Keratinocyte (primary cell): ENCODE results near the gene L3MBTL2.

ENCODE experiments used
- EZH2 ChIP-seq: IDR thresholded peaks from one replicate; pipeline ENCODE4 v1.6.1; 2012; ENCODE audit warnings: inconsistent platforms, mild to moderate bottlenecking, low read length, moderate library complexity
- TF ChIP-seq, protein P1 (sequence below), 3 experiments: IDR thresholded peaks in 1 of 3; conservative IDR thresholded peaks in 1 of 3; optimal IDR thresholded peaks in 1 of 3; 2 replicates in 2 of 3; 3 replicates in 1 of 3; pipeline versions ENCODE3 to v1.5.1; 2011; ENCODE audit warnings: low read length in 3 of 3, mild to moderate bottlenecking in 3 of 3, moderate library complexity in 2 of 3, control low read depth in 1 of 3, inconsistent platforms in 1 of 3; ENCODE audit not compliant: insufficient read depth in 2 of 3; ENCODE audit errors: extremely low read depth in 1 of 3

DNA sequence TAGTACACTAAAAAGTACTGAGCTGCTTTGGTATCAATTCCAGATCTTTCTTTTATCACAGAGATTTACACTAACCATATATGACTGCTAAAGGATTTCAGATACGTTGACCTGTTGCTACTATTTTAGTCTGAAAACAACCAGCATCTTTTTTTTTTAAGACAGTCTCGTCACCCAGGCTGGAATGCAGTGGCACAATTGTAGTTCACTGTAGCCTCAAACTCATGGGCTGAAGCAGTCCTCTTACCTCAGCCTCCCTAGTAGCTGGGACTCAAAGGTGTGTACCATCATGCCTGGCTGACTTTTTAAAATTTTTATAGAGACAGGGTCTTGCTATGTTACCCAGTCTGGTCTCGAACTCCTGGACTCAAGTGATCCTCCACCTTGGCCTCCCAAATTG lies 24.2 kb upstream of the L3MBTL2 start:
- TF ChIP-seq, protein P1, sequence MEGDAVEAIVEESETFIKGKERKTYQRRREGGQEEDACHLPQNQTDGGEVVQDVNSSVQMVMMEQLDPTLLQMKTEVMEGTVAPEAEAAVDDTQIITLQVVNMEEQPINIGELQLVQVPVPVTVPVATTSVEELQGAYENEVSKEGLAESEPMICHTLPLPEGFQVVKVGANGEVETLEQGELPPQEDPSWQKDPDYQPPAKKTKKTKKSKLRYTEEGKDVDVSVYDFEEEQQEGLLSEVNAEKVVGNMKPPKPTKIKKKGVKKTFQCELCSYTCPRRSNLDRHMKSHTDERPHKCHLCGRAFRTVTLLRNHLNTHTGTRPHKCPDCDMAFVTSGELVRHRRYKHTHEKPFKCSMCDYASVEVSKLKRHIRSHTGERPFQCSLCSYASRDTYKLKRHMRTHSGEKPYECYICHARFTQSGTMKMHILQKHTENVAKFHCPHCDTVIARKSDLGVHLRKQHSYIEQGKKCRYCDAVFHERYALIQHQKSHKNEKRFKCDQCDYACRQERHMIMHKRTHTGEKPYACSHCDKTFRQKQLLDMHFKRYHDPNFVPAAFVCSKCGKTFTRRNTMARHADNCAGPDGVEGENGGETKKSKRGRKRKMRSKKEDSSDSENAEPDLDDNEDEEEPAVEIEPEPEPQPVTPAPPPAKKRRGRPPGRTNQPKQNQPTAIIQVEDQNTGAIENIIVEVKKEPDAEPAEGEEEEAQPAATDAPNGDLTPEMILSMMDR (optimal IDR thresholded peaks at IDR 0.05 in 1 of 3, IDR thresholded peaks at IDR 0.05 in 1 of 3, conservative IDR thresholded peaks at IDR 0.05 in 1 of 3; ENCODE audit: extremely low read depth in 1 of 3, insufficient read depth in 2 of 3, low read length in 3 of 3) = no peak
- TF ChIP-seq EZH2 = no peak
